Measurements from ENCODE around the gene GIMAP2. TPM values are rescaled to one million over a fixed set of nuclear protein-coding genes. Genes with fewer than 3 reads are reported as not detected.

GIMAP2 gene
- total RNA-seq, 3 donors from 2014 or later = 8.1 to 8.6 (median 8.3) TPM

GRCh38 chr7:150716939-150717338, 31.4 kb downstream of the GIMAP2 start:
- H3K4me3 ChIP-seq = peak overlapping the region; percentile 6
- DNase-seq (no peak), ATAC-seq (no peak)
- H3K4me1 ChIP-seq (ENCODE audit: low read depth) = no peaks in the 10 kb centered on the region
- TF ChIP-seq, protein P1, sequence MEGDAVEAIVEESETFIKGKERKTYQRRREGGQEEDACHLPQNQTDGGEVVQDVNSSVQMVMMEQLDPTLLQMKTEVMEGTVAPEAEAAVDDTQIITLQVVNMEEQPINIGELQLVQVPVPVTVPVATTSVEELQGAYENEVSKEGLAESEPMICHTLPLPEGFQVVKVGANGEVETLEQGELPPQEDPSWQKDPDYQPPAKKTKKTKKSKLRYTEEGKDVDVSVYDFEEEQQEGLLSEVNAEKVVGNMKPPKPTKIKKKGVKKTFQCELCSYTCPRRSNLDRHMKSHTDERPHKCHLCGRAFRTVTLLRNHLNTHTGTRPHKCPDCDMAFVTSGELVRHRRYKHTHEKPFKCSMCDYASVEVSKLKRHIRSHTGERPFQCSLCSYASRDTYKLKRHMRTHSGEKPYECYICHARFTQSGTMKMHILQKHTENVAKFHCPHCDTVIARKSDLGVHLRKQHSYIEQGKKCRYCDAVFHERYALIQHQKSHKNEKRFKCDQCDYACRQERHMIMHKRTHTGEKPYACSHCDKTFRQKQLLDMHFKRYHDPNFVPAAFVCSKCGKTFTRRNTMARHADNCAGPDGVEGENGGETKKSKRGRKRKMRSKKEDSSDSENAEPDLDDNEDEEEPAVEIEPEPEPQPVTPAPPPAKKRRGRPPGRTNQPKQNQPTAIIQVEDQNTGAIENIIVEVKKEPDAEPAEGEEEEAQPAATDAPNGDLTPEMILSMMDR (IDR thresholded peaks at IDR 0.05) = no peak
- no peaks in the 10 kb centered on the region for H3K9me3 ChIP-seq
- intact Hi-C loops (cut with DNase I, micrococcal nuclease) = no loop called here
- H3K36me3 ChIP-seq (ENCODE audit: low read depth) = no peaks in the 10 kb centered on the region

- TF ChIP-seq, protein P1 (IDR thresholded peaks at IDR 0.05) = no peak
- intact Hi-C loops (cut with DNase I, micrococcal nuclease) = no loop called here
- no peak for ATAC-seq
- Histone ChIP-seq H3K9me3 (no peaks in the 10 kb centered on the region), H3K4me3 (no peak overlapping the region), H3K36me3 (ENCODE audit: low read depth) (no peaks in the 10 kb centered on the region), H3K4me1 (ENCODE audit: low read depth) (no peaks in the 10 kb centered on the region)
- DNase-seq = no peak
Observed at GRCh38 chr7:150717814-150718420, 32.4 kb downstream of the GIMAP2 start.

- TF ChIP-seq, protein P1 (IDR thresholded peaks at IDR 0.05) = no peak
- H3K36me3 ChIP-seq (ENCODE audit: low read depth) = no peaks in the 10 kb centered on the region
- intact Hi-C loops (cut with DNase I, micrococcal nuclease) = no loop called here
- DNase-seq (no peak), ATAC-seq (no peak)
- H3K9me3 ChIP-seq = no peaks in the 10 kb centered on the region
- H3K4me3 ChIP-seq = no peak overlapping the region
- H3K4me1 ChIP-seq (ENCODE audit: low read depth) = no peaks in the 10 kb centered on the region
Observed at GRCh38 chr7:150719436-150719835, 33.9 kb downstream of the GIMAP2 start.

GRCh38 chr7:150719960-150720891, 34.7 kb downstream of the GIMAP2 start:
- H3K4me3 ChIP-seq = no peak overlapping the region
- TF ChIP-seq, protein P1 (IDR thresholded peaks at IDR 0.05) = no peak
- no peaks in the 10 kb centered on the region for H3K4me1 ChIP-seq (ENCODE audit: low read depth)
- DNase-seq = no peak
- ATAC-seq = no peak
- no peaks in the 10 kb centered on the region for H3K36me3 ChIP-seq (ENCODE audit: low read depth)
- no peaks in the 10 kb centered on the region for H3K9me3 ChIP-seq
- intact Hi-C loops (cut with DNase I, micrococcal nuclease) = no loop called here

- intact Hi-C loops (cut with DNase I, micrococcal nuclease) = no loop called here
- no peaks in the 10 kb centered on the region for H3K36me3 ChIP-seq (ENCODE audit: low read depth)
- H3K4me1 ChIP-seq (ENCODE audit: low read depth) = no peaks in the 10 kb centered on the region
- no peak overlapping the region for H3K4me3 ChIP-seq
- ATAC-seq = no peak
- no peaks in the 10 kb centered on the region for H3K9me3 ChIP-seq
- no peak for DNase-seq
- TF ChIP-seq, protein P1 (IDR thresholded peaks at IDR 0.05) = no peak
Observed at GRCh38 chr7:150721970-150722373, 36.5 kb downstream of the GIMAP2 start.

Data from mucosa of descending colon (tissue), 3 donors.